Thyroid gland (tissue), 4 donors: Measurements from ENCODE around the gene GAS6. TPM values are rescaled to one million over a fixed set of nuclear protein-coding genes. Genes with fewer than 3 reads are reported as not detected.

Source experiments
- DNase-seq, 2 donors: peaks; one replicate each; pipeline ENCODE4 v3.0.0-alpha.2; 2019
- H3K27ac ChIP-seq, 3 donors: fragments of 200-600 bp; sonication (generic); 1 replicate in 2 of 3; 2 replicates in 1 of 3; pipeline ENCODE4 v1.5.1; 2016 to 2019; ENCODE audit warnings: mild to moderate bottlenecking in 1 of 3, moderate library complexity in 1 of 3
- H3K27me3 ChIP-seq: fragments of 200-600 bp; sonication (generic); one replicate; pipeline ENCODE4 v1.5.1; 2019
- H3K36me3 ChIP-seq, 2 donors: fragments of 200-600 bp; sonication (generic); one replicate each; pipeline ENCODE4 v1.5.1; 2016 to 2019
- H3K4me1 ChIP-seq, 2 donors: fragments of 200-600 bp; sonication (generic); one replicate each; pipeline ENCODE4 v1.5.1; 2017 to 2019
- H3K4me3 ChIP-seq, 3 donors: fragments of 200-600 bp; sonication (generic); replicated peaks in 1 of 3; 1 replicate in 2 of 3; 2 replicates in 1 of 3; pipeline ENCODE4 v1.5.1; 2016; ENCODE audit warnings: mild to moderate bottlenecking in 1 of 3
- H3K9me3 ChIP-seq: fragments of 200-600 bp; sonication (generic); one replicate; pipeline ENCODE4 v1.5.1; 2017
- CTCF ChIP-seq, 6 experiments: fragments of 200-600 bp in 3 of 6; fragments of 450-650 bp in 3 of 6; sonication (generic) in 3 of 6; IDR thresholded peaks; one replicate each; pipeline ENCODE4 v1.5.1; 2016 to 2019; ENCODE audit warnings: antibody characterized with exemption in 6 of 6, mild to moderate bottlenecking in 2 of 6, inconsistent platforms in 1 of 6, moderate library complexity in 1 of 6
- POLR2A ChIP-seq, 2 donors: fragments of 450-650 bp; IDR thresholded peaks; one replicate each; pipeline ENCODE4 v1.6.1; 2017; ENCODE audit warnings: antibody characterized with exemption in 2 of 2, mild to moderate bottlenecking in 2 of 2, moderate library complexity in 1 of 2
- WGBS, 2 donors: methylation state at CpG; one replicate each; pipeline ENCODE4 v1.1.5; 2017; 5-methylcytosine and 5-hydroxymethylcytosine counted together
- intact Hi-C: fragments of 100-400 bp; cut with DNase I; formaldehyde crosslinking; loops from one replicate; pipeline ENCODE4 v1.15.1; 2023
- total RNA-seq, 4 donors: library from RNA; depleted of rRNA; stranded (reverse); fragments of >200 nt; gene quantifications; one replicate each; pipeline ENCODE4 v1.2.3, GENCODE V29; 2016

GAS6 gene
- total RNA-seq, 4 donors from 2014 or later = 145 to 197 (median 173) TPM

- intact Hi-C loops = no loop called here
- Histone ChIP-seq H3K27ac (peak overlapping the region in 2 of 3 donors; percentile 36 to 49), H3K36me3 (no peaks in the 10 kb centered on the region), H3K27me3 (no peaks in the 10 kb centered on the region), H3K4me1 (peaks cover 28 to 49% of the 10 kb centered on the region in 2 donors), H3K4me3 (no peak overlapping the region), H3K9me3 (no peaks in the 10 kb centered on the region)
- TF ChIP-seq POLR2A (IDR thresholded peaks at IDR 0.05) (no peak), CTCF (IDR thresholded peaks at IDR 0.05) (no peak)
- WGBS, 2 donors = 75 to 76% methylated on average over 12 to 14 of the region's 15 CpGs
- DNase-seq = peak; percentile 69 to 75
Observed at GRCh38 chr13:113860665-113861432, 3.0 kb downstream of the GAS6 start.

- Histone ChIP-seq H3K27me3 (no peaks in the 10 kb centered on the region), H3K4me3 (no peak overlapping the region), H3K36me3 (no peaks in the 10 kb centered on the region), H3K9me3 (no peaks in the 10 kb centered on the region), H3K27ac (peak overlapping the region; percentile 36 to 52 (median 49)), H3K4me1 (peaks cover 28 to 56% of the 10 kb centered on the region in 2 donors)
- DNase-seq = no peak
- intact Hi-C loops = no loop called here
- TF ChIP-seq POLR2A (IDR thresholded peaks at IDR 0.05) (no peak), CTCF (IDR thresholded peaks at IDR 0.05) (no peak)
- WGBS, 2 donors = 82 to 88% methylated on average over 12 of the region's 12 CpGs
Observed at GRCh38 chr13:113860051-113860664, 3.7 kb downstream of the GAS6 start.

- H3K36me3 ChIP-seq = no peaks in the 10 kb centered on the region
Observed at GRCh38 chr13:113859311-113860050, 4.4 kb downstream of the GAS6 start.

GRCh38 chr13:113857531-113858195, 6.2 kb downstream of the GAS6 start:
- Histone ChIP-seq H3K36me3 (no peaks in the 10 kb centered on the region), H3K4me1 (peaks cover 28 to 74% of the 10 kb centered on the region in 2 donors), H3K9me3 (no peaks in the 10 kb centered on the region), H3K27me3 (no peaks in the 10 kb centered on the region), H3K4me3 (no peak overlapping the region), H3K27ac (no peak overlapping the region)
- TF ChIP-seq POLR2A (IDR thresholded peaks at IDR 0.05) = no peak
- TF ChIP-seq CTCF (IDR thresholded peaks at IDR 0.05) = no peak
- DNase-seq = no peak
- intact Hi-C loops = no loop called here
- 91 to 92% methylated on average over 20 of the region's 20 CpGs for WGBS, 2 donors

More at GRCh38 chr13:113859311-113860050, 4.4 kb downstream of the GAS6 start:
- peaks cover 25 to 56% of the 10 kb centered on the region in 2 donors for H3K4me1 ChIP-seq
- no peak overlapping the region for H3K4me3 ChIP-seq
- H3K27me3 ChIP-seq = no peaks in the 10 kb centered on the region
- no peak for DNase-seq
- intact Hi-C loops = no loop called here
- WGBS, 2 donors = 97 to 98% methylated on average over 4 of the region's 4 CpGs
- peak overlapping the region in 2 of 3 donors; percentile 36 to 49 for H3K27ac ChIP-seq
- no peaks in the 10 kb centered on the region for H3K9me3 ChIP-seq
- TF ChIP-seq CTCF (IDR thresholded peaks at IDR 0.05) = no peak
- no peak for TF ChIP-seq POLR2A (IDR thresholded peaks at IDR 0.05)
